COLO829 (cell line): ENCODE measurements around the gene CHD5.

Source experiments
- DNase-seq: peaks from one replicate; pipeline ENCODE4 v3.0.0; 2012; ENCODE audit warnings: low spot score

Gene CHD5

DNA sequence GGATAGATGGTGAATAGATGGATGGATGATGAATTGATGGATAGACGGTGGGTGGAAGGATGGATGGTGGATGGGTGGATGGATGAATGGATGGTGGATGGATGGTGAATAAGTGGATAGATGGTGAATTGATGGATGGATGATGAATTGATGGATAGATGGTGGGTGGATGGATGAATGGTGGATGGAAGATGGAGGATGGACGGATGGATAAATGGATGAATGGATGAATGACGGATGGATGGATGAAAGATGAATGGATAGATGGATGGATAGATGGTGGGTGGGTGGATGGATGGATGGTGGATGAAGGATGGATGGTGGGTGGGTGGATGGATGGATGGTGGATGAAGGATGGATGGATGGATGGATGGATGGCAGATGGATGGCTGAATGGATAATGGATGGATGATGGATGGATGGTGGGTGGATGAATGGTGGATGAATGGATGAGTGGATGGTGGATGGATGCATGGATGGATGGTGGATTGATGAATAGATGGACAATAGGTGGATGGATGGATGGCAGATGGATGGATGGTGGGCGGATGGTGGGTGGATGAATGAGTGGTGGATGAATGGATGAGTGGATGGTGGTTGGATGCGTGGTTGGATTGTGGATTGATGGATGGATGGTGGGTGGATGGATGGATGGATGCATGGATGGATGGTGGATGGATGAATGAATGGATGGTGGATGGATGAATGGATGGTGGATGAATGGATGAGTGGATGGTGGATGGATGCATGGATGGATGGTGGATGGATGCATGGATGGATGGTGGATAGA lies 5.3 kb downstream of the CHD5 start:
- no peak for DNase-seq

DNA sequence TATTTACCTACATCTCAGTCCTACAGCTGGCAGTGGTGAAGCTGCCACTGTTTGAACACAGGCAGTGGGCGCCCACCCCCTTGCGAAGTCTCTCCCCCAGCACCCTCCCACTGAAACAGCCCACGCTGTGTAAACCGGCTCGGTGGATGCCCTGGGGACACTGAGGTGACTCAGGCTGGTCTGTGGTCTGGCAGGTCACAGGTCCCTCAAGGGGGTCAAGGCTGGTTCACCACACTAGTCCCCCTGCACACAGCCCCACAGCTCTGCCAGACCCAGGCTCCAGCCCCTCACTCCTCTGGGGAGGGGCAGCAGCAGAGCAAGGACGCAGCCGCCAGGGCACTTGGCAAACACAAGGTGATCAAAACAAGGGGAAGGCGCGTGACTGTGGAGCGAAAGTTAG lies 7.6 kb downstream of the CHD5 start:
- no peak for DNase-seq

DNA sequence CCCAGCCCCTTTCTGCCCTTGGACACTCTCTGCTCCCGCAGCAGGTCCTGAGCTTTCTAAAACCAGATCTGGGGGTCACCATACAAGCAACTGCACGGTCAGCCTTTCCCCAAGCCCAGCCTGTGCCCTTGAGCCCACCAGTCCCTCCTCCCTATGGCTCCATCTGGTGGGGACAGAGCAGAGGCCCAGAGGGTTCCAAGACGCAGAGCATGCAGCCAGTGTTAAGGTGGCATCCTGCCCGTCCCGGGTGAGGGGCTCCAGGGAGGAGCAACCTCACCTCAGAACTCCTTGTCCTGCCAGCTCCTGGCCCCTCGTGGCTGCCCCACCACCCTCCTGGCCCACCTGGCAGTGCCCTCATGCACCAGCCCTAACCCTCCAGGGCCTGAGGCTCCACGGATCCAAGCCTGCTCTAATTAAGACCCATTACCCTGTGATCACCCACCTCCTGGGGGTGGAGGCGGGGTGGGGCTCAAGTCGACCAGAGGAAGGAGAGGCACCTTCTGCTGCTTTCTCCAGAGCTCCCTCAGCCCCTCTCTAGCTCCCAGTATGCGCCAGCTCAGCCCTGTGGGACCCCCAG lies 8.5 kb downstream of the CHD5 start:
- DNase-seq: no peak

DNA sequence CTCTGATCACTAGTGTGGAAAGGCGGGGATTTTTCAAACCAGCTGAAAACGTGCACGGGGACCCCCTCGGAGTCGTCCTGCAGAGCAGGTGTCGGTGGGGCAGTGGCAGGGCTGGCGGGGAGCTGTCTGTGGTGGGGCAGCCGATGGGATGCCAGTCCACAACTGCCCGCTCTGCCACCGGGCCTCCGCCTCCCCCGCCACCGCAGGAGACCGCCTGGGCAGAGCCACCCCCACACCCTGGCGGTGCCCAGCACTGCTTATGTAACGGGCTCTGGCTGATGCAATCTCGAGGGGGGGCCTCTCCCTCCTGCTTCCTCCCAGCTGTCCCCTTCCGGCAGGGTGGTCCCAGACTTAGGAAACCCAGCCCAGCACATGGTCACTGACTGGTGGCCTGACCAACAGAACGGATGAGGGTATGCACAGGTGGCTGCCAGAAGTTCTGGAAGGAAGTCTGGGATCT lies 9.3 kb downstream of the CHD5 start:
- no peak for DNase-seq

DNA sequence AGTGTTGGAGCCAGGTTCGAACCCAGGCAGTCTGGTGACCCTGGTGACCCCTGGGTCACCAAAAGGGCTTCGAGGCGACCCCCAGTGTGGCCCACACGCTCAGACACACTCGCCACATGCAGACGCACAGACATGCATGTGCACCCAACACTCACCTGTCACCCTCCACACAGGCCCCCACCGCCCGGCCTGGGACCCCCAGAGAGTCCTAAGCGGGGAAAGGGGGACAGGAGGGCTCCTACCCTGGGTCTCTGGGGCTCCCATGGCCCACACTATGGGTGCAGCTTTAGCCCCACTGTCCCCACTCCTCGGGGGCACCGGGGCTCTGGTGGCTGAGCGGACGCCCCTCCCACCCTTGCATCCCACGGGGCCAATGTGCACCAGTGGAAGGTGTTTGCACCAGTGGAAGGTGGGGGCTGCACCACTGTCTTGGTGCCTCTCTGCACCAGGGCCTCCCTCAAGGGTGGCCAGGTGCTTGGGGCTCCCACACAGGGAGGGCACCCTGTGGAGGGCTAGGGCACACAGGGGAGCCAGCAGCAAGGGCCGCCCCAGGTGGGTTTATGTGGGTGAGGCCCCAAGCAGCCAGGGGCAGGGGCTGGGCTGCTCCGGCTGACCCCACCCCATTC lies 9.9 kb downstream of the CHD5 start:
- DNase-seq: no peak

DNA sequence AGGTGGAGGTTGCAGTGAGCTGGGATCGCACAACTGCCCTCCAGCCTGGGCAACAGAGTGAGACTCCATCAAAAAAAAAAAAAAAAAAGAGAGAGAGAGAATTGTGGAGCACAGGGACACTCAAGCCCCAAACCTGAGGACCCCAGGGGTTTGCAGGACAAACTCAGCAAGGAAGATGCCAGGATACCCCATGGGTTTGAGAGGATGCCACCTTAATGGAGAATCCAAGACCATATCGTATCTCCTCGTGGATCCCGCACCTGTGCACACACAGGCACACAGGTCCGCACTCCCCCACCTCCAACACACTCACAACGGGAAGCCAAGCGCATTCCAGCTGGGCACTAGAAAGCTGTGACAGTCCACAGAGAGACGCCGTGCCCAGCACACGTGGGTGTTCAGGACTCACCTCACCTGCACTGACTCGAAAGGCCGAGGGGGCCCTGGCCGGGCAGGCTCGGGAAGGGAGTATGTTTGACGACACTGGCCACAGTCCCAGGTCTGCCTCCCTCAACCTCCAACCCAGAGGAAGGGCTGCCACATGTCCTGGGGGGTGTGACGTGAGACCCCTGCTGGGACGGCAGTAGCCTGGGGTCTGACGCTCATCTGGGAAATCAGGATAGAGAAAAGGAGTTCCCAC lies 11.1 kb downstream of the CHD5 start:
- no peak for DNase-seq

DNA sequence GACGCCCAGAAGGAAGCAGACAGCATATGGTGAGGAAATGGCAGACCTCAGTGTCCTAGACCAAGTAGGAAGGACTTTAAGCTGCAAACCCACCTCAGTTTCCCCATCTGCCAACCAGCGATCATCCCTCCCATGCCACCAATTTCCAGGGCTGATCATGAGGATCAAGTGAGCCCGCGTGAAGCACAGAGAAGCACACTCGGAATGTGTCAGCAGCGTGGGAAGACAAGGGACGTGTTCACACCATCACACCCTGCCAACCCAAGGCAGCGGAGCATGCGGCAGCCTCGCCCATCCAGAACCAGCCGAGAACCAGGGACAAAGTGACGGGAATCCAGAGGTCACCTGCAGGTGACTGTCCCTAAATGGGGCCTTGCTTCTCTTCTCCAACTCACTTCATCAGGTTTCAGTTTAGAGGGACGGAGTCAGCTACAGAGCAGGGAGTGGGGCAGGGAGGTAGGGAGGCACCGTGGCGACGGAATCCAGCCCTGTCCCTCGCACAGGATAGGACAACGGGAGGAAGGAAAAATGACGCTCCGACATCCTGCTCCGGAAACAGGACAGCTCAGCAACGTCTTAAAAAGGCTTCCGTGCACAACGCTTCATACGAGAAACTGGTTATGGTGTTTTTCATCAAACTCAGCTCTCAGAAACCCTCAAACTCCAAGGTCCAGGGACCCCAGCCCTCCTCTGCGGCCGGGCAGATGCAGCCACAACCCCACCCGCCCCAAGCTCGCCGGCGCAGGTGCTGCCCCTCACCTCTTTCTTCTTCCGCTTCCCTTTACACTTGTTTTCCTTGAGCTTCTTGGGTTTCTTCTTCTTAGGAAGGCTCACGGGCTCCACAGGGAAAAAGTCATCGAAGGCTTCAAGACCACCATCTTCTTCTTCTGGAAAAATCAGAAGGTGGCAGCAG lies 12.5 kb downstream of the CHD5 start:
- DNase-seq: no peak

DNA sequence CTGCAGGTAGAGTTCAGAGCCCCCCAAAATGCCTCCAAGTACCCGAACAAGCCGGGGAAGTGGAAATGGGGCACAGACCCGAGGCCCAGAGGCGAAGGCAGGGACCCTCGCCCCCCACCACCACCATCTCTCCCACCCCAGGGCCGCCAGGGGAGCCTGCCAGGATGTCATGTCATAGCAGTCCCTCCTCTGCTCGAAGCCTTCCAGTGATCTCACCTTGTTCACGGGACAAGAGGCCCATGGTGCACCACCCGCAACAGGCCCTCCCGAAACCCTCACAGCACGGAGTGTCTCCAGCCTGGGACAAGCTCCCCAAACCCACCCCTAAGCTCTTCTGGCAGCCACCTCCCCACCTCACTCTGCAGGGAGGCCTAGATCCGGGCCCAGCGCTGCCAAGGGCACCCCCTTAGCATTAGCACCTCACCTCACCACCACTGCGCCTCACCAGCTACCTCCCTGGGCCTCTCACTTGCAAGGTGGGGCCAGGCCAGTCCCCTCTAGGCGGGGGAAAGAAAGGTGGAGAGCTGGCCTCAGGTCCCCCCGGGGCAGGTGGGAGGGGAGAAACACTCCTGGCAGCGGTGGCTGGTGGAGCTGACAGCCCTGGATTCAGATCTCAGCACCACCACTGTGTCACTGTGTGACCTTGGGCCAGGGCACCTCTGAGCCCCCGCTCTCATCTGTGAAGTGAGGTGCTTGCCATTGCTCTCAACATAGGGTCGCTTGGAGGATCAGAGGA lies 13.3 kb downstream of the CHD5 start:
- no peak for DNase-seq

DNA sequence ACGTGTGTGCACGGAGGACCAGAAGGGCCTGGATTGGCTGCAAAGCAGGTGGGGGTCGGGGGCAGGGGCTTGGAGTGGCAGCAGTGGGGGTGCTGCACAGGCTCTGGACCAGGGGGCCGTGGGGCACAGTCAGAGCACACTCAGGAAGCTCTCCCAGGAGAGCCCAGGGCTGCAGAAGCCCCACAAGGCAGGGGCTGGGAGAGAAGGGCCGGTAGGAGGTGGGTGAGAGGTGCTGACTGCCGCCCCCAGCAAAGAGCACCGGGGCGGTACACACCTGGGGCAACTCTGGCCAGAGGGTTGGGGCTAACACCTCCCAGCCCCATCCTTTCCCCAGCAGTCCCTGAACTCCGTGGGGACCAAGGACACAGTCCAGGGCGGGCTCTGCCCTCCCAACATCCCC lies 13.9 kb downstream of the CHD5 start:
- no peak for DNase-seq

DNA sequence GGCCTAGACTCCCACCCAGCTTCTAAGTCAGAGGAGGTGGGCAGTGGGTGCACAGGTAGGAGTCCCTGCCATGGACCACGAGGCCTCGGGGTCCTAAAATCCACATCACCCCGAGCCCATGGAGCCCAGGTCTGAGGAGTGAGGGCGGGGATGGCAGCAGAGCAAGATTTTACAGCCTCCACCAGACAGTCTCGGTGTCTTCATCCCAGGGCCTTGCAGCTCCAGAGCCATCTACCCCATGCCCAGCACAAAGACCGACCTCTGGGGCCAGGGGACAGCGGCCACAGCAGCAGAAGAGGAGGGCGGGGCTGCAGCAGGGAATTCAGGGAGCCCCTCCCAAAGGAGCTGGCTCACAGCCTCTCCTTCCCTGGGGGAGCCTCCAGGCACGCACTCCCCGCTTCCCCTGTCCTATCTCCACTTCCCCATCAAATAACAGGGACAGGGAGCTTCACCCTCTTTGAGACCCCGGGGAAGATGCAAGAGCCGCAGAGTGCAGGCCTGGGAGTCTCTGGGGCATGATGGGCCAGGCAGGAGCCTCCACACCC lies 14.6 kb downstream of the CHD5 start:
- DNase-seq: no peak

DNA sequence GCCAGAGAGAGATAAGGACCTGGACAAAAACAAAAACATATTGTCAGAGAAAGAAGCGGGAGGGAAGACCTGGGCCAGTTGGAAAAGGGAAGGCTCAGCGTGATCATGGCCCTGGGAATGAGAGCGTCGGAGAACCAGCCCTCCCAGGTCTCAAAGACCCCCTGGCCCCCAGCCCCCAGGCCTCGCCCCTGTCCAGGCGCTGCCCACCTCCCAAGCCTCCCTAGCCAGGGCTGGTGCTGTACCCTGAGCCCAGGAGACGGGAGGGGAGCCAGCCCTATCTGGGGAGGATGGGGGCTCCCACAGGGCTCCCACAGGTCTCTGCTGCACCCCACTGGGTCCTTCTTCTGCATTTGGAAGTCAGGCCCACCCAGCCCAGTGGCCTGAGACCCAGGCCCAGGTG lies 15.1 kb downstream of the CHD5 start:
- DNase-seq: no peak

DNA sequence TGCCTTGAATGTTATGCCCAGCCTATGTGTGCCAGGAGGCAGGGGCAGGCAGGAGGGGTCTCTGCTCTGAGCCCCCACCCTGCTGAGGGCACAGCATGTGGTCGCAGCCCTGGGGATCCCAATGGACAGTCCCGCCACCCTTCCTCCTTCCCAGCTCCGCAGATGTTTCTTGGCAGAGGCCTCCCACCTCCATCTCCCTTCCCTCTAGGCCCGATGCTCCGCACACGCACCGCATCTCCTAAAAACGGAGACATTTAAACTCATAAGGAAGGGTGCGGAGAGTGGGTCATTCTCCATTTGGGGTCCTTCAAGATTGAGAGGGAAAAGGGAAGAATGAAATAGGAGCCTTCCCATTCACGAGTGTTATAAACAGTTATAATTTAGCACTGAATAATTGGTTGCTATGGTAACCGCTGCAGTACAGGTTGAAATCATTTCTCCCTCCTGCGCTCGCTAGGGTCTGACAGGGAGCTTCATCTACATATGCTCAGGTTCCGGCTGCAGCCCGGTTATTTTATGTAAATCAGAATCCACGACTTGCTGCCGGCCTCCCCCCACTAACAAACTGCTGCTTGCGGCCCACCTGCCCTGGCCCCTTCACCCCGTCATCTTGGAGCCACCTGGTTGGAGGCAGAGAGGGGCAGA lies 16.0 kb downstream of the CHD5 start:
- no peak for DNase-seq

DNA sequence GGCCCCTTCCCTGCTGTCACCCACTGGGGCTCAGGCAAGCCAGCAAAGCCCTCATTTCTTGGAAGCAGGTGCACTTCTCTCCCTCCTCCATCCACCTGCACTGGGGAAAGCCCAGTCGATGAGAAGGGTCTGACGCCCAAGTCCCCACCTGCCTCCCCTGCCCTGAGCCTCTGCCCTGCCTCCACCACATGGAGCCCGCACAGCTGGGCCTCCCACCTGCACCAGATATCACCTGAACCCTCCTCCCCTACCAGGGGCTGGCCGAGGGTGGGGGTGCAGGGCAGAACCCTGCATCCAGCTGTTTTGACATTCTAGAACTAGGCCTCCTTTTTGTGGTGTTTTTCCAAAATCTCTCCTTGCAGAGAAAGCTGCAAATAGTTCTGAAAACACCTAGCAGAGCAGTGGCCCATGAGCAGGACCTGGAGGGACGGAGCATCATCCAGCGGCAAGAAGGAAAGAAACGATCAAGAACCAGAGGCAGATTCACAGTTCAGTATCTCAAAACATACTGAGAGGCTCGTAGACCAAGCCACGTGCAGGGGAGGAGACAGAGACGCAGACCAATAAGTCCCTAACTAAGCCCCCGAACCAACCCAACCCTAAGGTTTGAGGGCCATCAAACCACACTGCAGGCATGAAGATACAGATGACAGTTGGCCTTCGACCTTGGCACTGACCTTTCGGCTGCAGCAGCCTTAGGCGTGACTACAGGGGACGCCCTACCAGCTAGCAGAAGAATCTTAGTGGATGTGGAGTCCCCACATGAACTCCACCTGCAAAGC lies 16.7 kb downstream of the CHD5 start:
- no peak for DNase-seq

DNA sequence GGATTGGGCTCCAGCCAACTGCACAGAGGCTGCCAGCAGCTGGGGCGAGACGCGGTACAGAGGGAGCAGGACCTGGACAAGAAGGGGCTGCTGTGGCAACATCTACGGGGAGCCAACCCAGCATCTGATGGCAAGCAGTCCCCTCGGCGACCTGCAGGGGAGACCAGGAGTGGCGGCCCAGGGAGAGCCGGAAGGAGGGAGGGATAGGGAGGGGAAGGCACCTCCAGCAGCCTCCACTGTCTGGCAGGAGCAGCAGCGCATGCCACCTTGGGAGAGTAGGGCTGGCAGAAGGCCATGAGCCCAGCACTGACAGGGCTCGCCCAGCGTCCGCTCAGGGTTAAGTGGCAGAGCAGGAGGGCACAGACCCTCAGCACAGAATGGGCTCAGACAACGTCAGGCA lies 17.3 kb downstream of the CHD5 start:
- no peak for DNase-seq

DNA sequence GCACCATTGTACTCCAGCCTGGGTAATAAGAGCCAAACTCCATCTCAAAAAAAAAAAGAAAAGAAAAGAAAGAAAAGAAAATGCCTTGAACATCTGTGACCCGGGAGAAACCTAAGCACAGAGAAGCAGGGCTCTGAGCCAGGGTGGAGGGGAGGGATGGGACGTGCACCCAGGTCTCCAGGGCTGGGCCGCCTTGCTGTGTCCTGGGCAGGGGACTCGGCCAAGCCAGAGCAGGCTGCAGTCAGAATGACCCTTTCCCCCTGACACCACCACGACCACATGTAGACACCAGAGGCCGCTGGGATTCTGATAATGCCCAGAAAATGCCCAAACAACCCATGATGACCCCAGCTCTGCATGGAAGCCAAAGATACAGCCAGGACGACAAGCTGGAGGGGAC lies 17.8 kb downstream of the CHD5 start:
- no peak for DNase-seq

DNA sequence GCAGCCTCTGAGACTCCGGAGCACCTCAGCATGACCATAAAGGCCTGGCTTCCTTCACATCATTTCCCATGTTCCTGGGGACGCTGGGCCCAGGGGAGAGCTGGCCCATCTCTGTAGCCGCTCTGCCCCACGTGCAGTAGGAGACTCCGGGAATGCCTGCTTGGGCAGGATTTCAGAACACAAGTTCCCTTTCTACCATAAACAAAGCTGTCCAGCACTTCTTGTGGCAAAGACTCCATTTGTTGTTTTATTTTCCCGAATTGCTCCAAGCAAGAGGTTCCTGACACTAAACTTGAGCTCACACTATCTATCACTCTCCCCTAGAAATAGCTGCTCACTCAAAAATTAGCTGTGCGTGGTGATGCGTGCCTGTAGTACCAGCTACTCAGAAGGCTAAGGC lies 21.9 kb downstream of the CHD5 start:
- no peak for DNase-seq

DNA sequence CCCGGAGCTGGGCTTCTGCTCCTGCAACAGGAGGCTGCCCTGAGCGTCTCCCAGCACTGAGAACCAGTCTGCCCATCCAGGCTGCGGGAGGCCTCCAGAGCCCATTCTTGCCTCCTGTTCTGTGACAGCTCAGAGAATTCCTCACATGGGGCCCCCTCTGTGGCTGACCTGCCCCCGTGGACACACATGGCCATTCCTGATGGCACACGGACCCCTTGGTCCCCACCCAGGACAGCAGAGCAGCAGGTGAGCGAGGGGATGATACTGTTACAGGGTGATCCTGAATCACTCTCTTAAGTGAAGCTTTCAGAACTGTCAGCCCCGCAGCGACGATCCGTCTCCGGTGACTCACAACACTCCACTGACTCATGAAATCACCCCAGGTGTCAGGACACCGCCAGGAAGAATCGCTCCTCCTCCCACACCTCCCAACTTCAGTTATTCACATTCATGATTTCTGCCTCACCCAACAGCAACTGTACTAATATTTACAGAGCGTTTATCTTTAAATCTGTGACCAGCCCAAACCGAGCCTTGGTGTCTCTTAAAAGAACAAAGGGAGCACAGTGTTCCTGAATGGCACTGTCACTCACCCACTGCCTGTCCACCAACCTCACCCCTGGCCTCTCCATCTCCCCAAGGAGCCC lies 22.5 kb downstream of the CHD5 start:
- peak; percentile 73 for DNase-seq

DNA sequence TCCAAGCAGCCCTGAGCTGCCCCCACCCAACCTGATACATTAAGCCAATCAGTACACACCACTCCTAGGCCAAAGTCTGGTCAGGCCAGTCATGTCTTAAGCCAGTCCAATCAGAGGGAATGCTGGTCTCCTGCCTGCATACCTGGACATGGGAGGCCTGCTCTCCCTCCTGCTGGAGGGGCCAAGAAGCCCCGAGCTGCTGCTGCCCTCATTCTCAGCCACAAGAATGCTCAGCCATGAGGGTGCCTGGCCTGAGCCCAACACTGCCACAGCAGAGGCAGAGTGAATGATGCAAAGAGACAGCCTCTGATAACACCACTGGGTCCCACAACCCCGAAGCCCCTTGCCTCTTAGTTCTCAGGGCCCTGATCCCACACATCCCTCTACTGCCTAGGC lies 23.0 kb downstream of the CHD5 start:
- no peak for DNase-seq
